ENCODE measurements around the gene CLK2. TPM values are rescaled to one million over a fixed set of nuclear protein-coding genes. Genes with fewer than 3 reads are reported as not detected.

CLK2 gene
- total and polyA plus RNA-seq, 2 experiments from 2014 or later = 27.2 to 54.6 TPM

DNA sequence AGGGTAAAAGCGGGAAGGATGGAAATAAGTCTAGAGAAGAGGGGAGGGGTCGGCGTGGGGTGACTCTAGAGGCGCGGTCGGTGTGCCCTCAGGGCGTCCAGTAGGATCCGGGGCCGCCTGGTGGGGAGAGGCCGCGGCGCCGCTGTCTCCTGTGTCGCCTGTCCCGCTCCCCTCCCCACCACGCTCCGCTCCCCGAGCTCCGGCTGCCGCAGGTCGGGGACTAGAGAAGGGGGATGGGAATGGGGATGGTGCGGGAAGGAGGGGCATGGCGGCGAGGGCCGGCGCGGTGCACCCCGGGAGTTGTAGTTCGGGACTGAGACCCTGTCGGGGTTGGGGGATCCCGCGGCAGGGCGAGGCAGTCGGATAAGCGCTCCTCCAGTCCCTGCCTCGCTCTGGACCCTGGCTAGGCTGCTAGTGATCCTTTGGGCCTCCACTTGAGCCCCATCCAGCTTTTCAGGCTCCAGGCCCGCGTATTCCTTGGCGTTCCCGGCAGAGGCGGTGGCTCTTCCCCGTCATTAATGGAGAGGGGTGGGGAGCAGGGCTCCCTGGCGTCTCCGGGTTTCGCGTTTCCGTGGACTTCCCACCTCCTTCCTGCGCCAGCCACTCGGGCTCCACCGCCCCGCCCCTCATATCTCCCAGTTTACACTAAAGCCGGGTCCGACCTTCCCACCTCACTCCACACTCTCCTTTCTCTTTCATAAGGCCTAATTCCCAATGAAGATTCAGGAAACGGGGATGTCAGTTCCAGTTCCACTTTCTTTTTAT, 17.9 kb downstream of the CLK2 start, which contains the start of gene ENTREP3:
Gene ENTREP3, minus strand, starts transcription at position 241 of the 765 bp plus-strand sequence. CDS start 606 bp downstream, outside the sequence.
- no peaks in the 10 kb centered on the region for H3K9me3 Mint-ChIP-seq
- Histone ChIP-seq H3F3A (replicated peaks; ENCODE audit: low read depth) (peaks cover 15% of the 10 kb centered on the region; the same call in 1 of the 2 replicates), H3K79me2 (replicated peaks; ENCODE audit: insufficient read depth) (no peaks in the 10 kb centered on the region; the same call in none of the 2 replicates), H3K4me3 (peak within 1 kb of the TSS; percentile 89), H3K27ac (ENCODE audit: low read depth) (peak within 1 kb of the TSS; percentile 76; the same call in 1 of the 2 replicates), H3K9me2 (ENCODE audit: insufficient read depth) (no peaks in the 10 kb centered on the region), H2AFZ (peak within 1 kb of the TSS; percentile 88), H3K4me1 (ENCODE audit: insufficient read depth) (peaks cover 12% of the 10 kb centered on the region; the same call in 1 of the 2 replicates), H3K4me2 (peak within 1 kb of the TSS; percentile 98), H3K36me3 (ENCODE audit: insufficient read depth) (peaks cover 9% of the 10 kb centered on the region; the same call in 1 of the 2 replicates), H4K20me1 (replicated peaks; ENCODE audit: insufficient read depth) (no peaks in the 10 kb centered on the region), H3K27me3 (ENCODE audit: insufficient read depth) (no peaks in the 10 kb centered on the region)
- ATAC-seq = peak; percentile 79
- H3K4me1 Mint-ChIP-seq = peaks cover 28% of the 10 kb centered on the region
- peaks cover 16% of the 10 kb centered on the region for H3K27me3 Mint-ChIP-seq (ENCODE audit: insufficient read depth, low read depth, poor library complexity)
- H3K36me3 Mint-ChIP-seq (ENCODE audit: low read depth) = peaks cover 24% of the 10 kb centered on the region
- H3K4me3 Mint-ChIP-seq = peak within 1 kb of the TSS; percentile 83
- peak; percentile 96 for DNase-seq (ENCODE audit: low spot score)
- TF ChIP-seq, protein P1, sequence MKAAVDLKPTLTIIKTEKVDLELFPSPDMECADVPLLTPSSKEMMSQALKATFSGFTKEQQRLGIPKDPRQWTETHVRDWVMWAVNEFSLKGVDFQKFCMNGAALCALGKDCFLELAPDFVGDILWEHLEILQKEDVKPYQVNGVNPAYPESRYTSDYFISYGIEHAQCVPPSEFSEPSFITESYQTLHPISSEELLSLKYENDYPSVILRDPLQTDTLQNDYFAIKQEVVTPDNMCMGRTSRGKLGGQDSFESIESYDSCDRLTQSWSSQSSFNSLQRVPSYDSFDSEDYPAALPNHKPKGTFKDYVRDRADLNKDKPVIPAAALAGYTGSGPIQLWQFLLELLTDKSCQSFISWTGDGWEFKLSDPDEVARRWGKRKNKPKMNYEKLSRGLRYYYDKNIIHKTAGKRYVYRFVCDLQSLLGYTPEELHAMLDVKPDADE (IDR thresholded peaks at IDR 0.05) = peak; percentile 79
- TF ChIP-seq JUNB (IDR thresholded peaks at IDR 0.05; ENCODE audit: unreplicated experiment) (no peak), CREB1 (CRISPR knock-in tag; IDR thresholded peaks at IDR 0.05; ENCODE audit: low read depth) (0 out of 2 replicates have a peak, but pooled peaks have one; percentile 24), POLR2AphosphoS5 (IDR thresholded peaks at IDR 0.05; ENCODE audit: low read depth) (peak; percentile 87), ZNF114 (CRISPR knock-in tag; IDR thresholded peaks at IDR 0.05) (no peak)
- peak within 1 kb of the TSS; percentile 57 for H3K27ac Mint-ChIP-seq

DNA sequence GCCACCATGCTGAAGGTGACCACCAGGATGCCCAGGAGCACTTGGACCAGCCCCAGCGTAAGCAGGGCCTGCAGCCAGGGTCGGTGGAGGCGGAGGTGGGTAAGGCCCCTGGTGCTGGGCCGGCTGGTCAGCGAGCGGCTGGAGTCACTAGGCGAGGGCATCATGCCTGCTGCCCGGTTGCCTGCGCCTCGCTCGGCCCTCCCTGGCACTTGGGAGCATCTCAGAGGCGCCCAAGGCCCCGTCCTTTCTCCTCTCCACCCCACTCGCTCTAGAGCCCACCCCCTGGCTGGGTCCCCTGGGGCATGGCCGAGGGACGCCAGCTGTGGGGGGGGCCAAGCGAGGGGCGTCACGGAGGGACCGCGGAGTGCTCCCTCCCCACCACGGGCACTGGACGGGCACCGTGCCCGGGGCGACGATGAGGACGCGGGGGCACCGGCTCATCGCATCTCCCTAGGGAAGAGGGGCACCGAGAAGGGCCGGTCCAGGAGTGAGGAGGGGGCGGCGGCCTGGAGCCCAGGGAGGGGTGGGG, 18.5 kb downstream of the CLK2 start:
- no peaks in the 10 kb centered on the region for H3K9me3 Mint-ChIP-seq
- H3K27ac ChIP-seq (ENCODE audit: low read depth) = no peak overlapping the region
- peak overlapping the region; percentile 98 for H3K4me2 ChIP-seq
- peaks cover 20% of the 10 kb centered on the region for H3K36me3 Mint-ChIP-seq (ENCODE audit: low read depth)
- H3F3A ChIP-seq (replicated peaks; ENCODE audit: low read depth) = peaks cover 17% of the 10 kb centered on the region; the same call in 1 of the 2 replicates
- H3K27me3 ChIP-seq (ENCODE audit: insufficient read depth) = no peaks in the 10 kb centered on the region
- peak; percentile 9; the same call in 2 of the 3 replicates for ATAC-seq
- no peaks in the 10 kb centered on the region for H4K20me1 ChIP-seq (replicated peaks; ENCODE audit: insufficient read depth)
- no peaks in the 10 kb centered on the region for H3K9me2 ChIP-seq (ENCODE audit: insufficient read depth)
- H3K4me3 ChIP-seq = peak overlapping the region; percentile 89
- H3K4me3 Mint-ChIP-seq = peak overlapping the region; percentile 83
- peaks cover 28% of the 10 kb centered on the region for H3K4me1 Mint-ChIP-seq
- DNase-seq (ENCODE audit: low spot score) = no peak
- H3K36me3 ChIP-seq (ENCODE audit: insufficient read depth) = peaks cover 9% of the 10 kb centered on the region; the same call in 1 of the 2 replicates
- peaks cover 13% of the 10 kb centered on the region for H3K27me3 Mint-ChIP-seq (ENCODE audit: insufficient read depth, low read depth, poor library complexity)
- no peaks in the 10 kb centered on the region; the same call in 1 of the 2 replicates for H3K79me2 ChIP-seq (replicated peaks; ENCODE audit: insufficient read depth)
- peak overlapping the region; percentile 69; the same call in 1 of the 2 replicates for H2AFZ ChIP-seq
- no peak overlapping the region for H3K27ac Mint-ChIP-seq
- H3K4me1 ChIP-seq (ENCODE audit: insufficient read depth) = peaks cover 16% of the 10 kb centered on the region; the same call in 1 of the 2 replicates
- TF ChIP-seq, protein P2, sequence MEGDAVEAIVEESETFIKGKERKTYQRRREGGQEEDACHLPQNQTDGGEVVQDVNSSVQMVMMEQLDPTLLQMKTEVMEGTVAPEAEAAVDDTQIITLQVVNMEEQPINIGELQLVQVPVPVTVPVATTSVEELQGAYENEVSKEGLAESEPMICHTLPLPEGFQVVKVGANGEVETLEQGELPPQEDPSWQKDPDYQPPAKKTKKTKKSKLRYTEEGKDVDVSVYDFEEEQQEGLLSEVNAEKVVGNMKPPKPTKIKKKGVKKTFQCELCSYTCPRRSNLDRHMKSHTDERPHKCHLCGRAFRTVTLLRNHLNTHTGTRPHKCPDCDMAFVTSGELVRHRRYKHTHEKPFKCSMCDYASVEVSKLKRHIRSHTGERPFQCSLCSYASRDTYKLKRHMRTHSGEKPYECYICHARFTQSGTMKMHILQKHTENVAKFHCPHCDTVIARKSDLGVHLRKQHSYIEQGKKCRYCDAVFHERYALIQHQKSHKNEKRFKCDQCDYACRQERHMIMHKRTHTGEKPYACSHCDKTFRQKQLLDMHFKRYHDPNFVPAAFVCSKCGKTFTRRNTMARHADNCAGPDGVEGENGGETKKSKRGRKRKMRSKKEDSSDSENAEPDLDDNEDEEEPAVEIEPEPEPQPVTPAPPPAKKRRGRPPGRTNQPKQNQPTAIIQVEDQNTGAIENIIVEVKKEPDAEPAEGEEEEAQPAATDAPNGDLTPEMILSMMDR (conservative IDR thresholded peaks at IDR 0.05; ENCODE audit: low read depth in 2 of 2) = no peak
- TF ChIP-seq NANOG (IDR thresholded peaks at IDR 0.05; ENCODE audit: borderline replicate concordance) (no peak), ZNF114 (CRISPR knock-in tag; IDR thresholded peaks at IDR 0.05) (no peak), CREB1 (CRISPR knock-in tag; IDR thresholded peaks at IDR 0.05; ENCODE audit: low read depth) (no peak)
- TF ChIP-seq, protein P3, sequence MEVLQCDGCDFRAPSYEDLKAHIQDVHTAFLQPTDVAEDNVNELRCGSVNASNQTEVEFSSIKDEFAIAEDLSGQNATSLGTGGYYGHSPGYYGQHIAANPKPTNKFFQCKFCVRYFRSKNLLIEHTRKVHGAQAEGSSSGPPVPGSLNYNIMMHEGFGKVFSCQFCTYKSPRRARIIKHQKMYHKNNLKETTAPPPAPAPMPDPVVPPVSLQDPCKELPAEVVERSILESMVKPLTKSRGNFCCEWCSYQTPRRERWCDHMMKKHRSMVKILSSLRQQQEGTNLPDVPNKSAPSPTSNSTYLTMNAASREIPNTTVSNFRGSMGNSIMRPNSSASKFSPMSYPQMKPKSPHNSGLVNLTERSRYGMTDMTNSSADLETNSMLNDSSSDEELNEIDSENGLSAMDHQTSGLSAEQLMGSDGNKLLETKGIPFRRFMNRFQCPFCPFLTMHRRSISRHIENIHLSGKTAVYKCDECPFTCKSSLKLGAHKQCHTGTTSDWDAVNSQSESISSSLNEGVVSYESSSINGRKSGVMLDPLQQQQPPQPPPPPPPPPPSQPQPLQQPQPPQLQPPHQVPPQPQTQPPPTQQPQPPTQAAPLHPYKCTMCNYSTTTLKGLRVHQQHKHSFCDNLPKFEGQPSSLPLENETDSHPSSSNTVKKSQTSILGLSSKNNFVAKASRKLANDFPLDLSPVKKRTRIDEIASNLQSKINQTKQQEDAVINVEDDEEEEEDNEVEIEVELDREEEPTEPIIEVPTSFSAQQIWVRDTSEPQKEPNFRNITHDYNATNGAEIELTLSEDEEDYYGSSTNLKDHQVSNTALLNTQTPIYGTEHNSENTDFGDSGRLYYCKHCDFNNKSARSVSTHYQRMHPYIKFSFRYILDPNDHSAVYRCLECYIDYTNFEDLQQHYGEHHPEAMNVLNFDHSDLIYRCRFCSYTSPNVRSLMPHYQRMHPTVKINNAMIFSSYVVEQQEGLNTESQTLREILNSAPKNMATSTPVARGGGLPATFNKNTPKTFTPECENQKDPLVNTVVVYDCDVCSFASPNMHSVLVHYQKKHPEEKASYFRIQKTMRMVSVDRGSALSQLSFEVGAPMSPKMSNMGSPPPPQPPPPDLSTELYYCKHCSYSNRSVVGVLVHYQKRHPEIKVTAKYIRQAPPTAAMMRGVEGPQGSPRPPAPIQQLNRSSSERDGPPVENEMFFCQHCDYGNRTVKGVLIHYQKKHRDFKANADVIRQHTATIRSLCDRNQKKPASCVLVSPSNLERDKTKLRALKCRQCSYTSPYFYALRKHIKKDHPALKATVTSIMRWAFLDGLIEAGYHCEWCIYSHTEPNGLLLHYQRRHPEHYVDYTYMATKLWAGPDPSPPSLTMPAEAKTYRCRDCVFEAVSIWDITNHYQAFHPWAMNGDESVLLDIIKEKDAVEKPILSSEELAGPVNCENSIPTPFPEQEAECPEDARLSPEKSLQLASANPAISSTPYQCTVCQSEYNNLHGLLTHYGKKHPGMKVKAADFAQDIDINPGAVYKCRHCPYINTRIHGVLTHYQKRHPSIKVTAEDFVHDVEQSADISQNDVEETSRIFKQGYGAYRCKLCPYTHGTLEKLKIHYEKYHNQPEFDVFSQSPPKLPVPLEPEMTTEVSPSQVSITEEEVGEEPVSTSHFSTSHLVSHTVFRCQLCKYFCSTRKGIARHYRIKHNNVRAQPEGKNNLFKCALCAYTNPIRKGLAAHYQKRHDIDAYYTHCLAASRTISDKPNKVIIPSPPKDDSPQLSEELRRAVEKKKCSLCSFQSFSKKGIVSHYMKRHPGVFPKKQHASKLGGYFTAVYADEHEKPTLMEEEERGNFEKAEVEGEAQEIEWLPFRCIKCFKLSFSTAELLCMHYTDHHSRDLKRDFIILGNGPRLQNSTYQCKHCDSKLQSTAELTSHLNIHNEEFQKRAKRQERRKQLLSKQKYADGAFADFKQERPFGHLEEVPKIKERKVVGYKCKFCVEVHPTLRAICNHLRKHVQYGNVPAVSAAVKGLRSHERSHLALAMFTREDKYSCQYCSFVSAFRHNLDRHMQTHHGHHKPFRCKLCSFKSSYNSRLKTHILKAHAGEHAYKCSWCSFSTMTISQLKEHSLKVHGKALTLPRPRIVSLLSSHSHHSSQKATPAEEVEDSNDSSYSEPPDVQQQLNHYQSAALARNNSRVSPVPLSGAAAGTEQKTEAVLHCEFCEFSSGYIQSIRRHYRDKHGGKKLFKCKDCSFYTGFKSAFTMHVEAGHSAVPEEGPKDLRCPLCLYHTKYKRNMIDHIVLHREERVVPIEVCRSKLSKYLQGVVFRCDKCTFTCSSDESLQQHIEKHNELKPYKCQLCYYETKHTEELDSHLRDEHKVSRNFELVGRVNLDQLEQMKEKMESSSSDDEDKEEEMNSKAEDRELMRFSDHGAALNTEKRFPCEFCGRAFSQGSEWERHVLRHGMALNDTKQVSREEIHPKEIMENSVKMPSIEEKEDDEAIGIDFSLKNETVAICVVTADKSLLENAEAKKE (CRISPR knock-in tag; IDR thresholded peaks at IDR 0.05) = no peak
- TF ChIP-seq, protein P1 (IDR thresholded peaks at IDR 0.05) = no peak
